ENCODE results near the gene GRIK5. TPM values are rescaled to one million over a fixed set of nuclear protein-coding genes. Genes with fewer than 3 reads are reported as not detected.
A peak's percentile ranks its signal among the peaks of the same experiment; 100 is the strongest.

Gene GRIK5
- total and polyA plus RNA-seq, 4 donors, result 0.26 to 1.6 (median 0.55) TPM

- no peak overlapping the region for H3K9ac ChIP-seq (ENCODE audit: insufficient read depth in 1 of 2, low read length in 2 of 2)
- ATAC-seq (ENCODE audit: insufficient read depth, low FRiP score), result no peak
- H3K4me3 ChIP-seq, result no peak overlapping the region
- H3K36me3 ChIP-seq (ENCODE audit: control insufficient read depth in 4 of 4, insufficient read depth in 4 of 4, low read length in 4 of 4), result no peaks in the 10 kb centered on the region
- H3K4me1 ChIP-seq (ENCODE audit: control insufficient read depth in 5 of 5, insufficient read depth in 5 of 5, low read length in 5 of 5), result no peaks in the 10 kb centered on the region
- H3K9me3 ChIP-seq (ENCODE audit: control insufficient read depth in 4 of 4, insufficient read depth in 3 of 4, low read length in 3 of 4), result peaks cover 0 to 5% (median 0%) of the 10 kb centered on the region in 4 donors
- WGBS, 2 donors, result 80 to 93% methylated on average over 7 of the region's 7 CpGs
- no peak overlapping the region for H3K27ac ChIP-seq (ENCODE audit: low read depth in 1 of 2, low read length in 1 of 2)
- DNase-seq, result no peak
- no peak for TF ChIP-seq CTCF (IDR thresholded peaks at IDR 0.05; ENCODE audit: control extremely low read depth, extremely low read depth)
- peaks cover 8 to 57% (median 40%) of the 10 kb centered on the region in 3 donors for H3K27me3 ChIP-seq (ENCODE audit: control insufficient read depth in 3 of 3, insufficient read depth in 3 of 3, low read length in 2 of 3)
Measured at GRCh38 chr19:41999878-42000208, 70.2 kb downstream of the GRIK5 start.

- Histone ChIP-seq H3K27me3 (ENCODE audit: control insufficient read depth in 3 of 3, insufficient read depth in 3 of 3, low read length in 2 of 3) (peaks cover 8 to 60% (median 44%) of the 10 kb centered on the region in 3 donors), H3K4me3 (no peak overlapping the region), H3K27ac (ENCODE audit: low read depth in 1 of 2, low read length in 1 of 2) (no peak overlapping the region), H3K4me1 (ENCODE audit: control insufficient read depth in 5 of 5, insufficient read depth in 5 of 5, low read length in 5 of 5) (no peaks in the 10 kb centered on the region), H3K9ac (ENCODE audit: insufficient read depth in 1 of 2, low read length in 2 of 2) (no peak overlapping the region), H3K36me3 (ENCODE audit: control insufficient read depth in 4 of 4, insufficient read depth in 4 of 4, low read length in 4 of 4) (no peaks in the 10 kb centered on the region), H3K9me3 (ENCODE audit: control insufficient read depth in 4 of 4, insufficient read depth in 3 of 4, low read length in 3 of 4) (peaks cover 0 to 7% (median 0%) of the 10 kb centered on the region in 4 donors)
- no peak for TF ChIP-seq CTCF (IDR thresholded peaks at IDR 0.05; ENCODE audit: control extremely low read depth, extremely low read depth)
- ATAC-seq (ENCODE audit: insufficient read depth, low FRiP score), result no peak
- DNase-seq, result no peak
- 11 to 17% methylated on average over 34 to 54 of the region's 55 CpGs for WGBS, 2 donors
Measured at GRCh38 chr19:41999071-41999877, 70.7 kb downstream of the GRIK5 start.

- Histone ChIP-seq H3K4me1 (ENCODE audit: control insufficient read depth in 5 of 5, insufficient read depth in 5 of 5, low read length in 5 of 5) (peaks cover 0 to 5% (median 0%) of the 10 kb centered on the region in 5 donors), H3K9ac (ENCODE audit: insufficient read depth in 1 of 2, low read length in 2 of 2) (no peak overlapping the region), H3K9me3 (ENCODE audit: control insufficient read depth in 4 of 4, insufficient read depth in 3 of 4, low read length in 3 of 4) (peaks cover 0 to 7% (median 0%) of the 10 kb centered on the region in 4 donors), H3K4me3 (no peak overlapping the region), H3K27ac (ENCODE audit: low read depth in 1 of 2, low read length in 1 of 2) (no peak overlapping the region), H3K36me3 (ENCODE audit: control insufficient read depth in 4 of 4, insufficient read depth in 4 of 4, low read length in 4 of 4) (no peaks in the 10 kb centered on the region), H3K27me3 (ENCODE audit: control insufficient read depth in 3 of 3, insufficient read depth in 3 of 3, low read length in 2 of 3) (peaks cover 8 to 60% (median 45%) of the 10 kb centered on the region in 3 donors)
- no peak for TF ChIP-seq CTCF (IDR thresholded peaks at IDR 0.05; ENCODE audit: control extremely low read depth, extremely low read depth)
- ATAC-seq (ENCODE audit: insufficient read depth, low FRiP score) (no peak), DNase-seq (peak; percentile 28 to 45 (median 34))
- WGBS, 2 donors, result 4 to 5% methylated on average over 22 to 64 of the region's 64 CpGs
Measured at GRCh38 chr19:41998246-41999020, 71.6 kb downstream of the GRIK5 start.

Measured in lung (tissue), 12 donors.